Esophagus squamous epithelium (tissue), 5 donors: Measurements from ENCODE around the gene CYBC1. TPM values are rescaled to one million over a fixed set of nuclear protein-coding genes. Genes with fewer than 3 reads are reported as not detected.

Experiments
- DNase-seq: peaks from one replicate; lab custom pipeline; 2025; lab: John Stamatoyannopoulos, UW
- H3K27ac ChIP-seq, 4 donors: fragments of 200-600 bp; sonication (generic); one replicate each; pipeline ENCODE4 v1.5.1; 2016 to 2019; ENCODE audit warnings: mild to moderate bottlenecking in 1 of 4
- H3K27me3 ChIP-seq, 4 donors: fragments of 200-600 bp; sonication (generic); 1 replicate in 3 of 4; 2 replicates in 1 of 4; pipeline versions ENCODE4 v1.5.1 to v1.6.0; 2017 to 2021; ENCODE audit warnings: antibody characterized with exemption in 1 of 4
- H3K36me3 ChIP-seq, 3 donors: fragments of 200-600 bp; sonication (generic); one replicate each; pipeline ENCODE4 v1.5.1; 2016 to 2019
- H3K4me1 ChIP-seq, 3 donors: fragments of 200-600 bp; sonication (generic); one replicate each; pipeline ENCODE4 v1.5.1; 2017 to 2019
- H3K4me3 ChIP-seq, 4 donors: fragments of 200-600 bp; sonication (generic); 1 replicate in 3 of 4; 2 replicates in 1 of 4; pipeline ENCODE4 v1.5.1; 2016 to 2019; ENCODE audit warnings: mild to moderate bottlenecking in 2 of 4, moderate library complexity in 1 of 4
- H3K9me3 ChIP-seq, 3 donors: fragments of 200-600 bp; sonication (generic); one replicate each; pipeline ENCODE4 v1.5.1; 2016 to 2019
- POLR2A ChIP-seq, 4 donors: fragments of 450-650 bp; IDR thresholded peaks; one replicate each; pipeline ENCODE4 v1.6.1; 2017; ENCODE audit warnings: antibody characterized with exemption in 4 of 4, mild to moderate bottlenecking in 4 of 4, moderate library complexity in 3 of 4
- WGBS, 2 donors: methylation state at CpG; one replicate each; pipeline ENCODE4 v1.1.5; 2018; 5-methylcytosine and 5-hydroxymethylcytosine counted together
- intact Hi-C: fragments of 100-400 bp; cut with DNase I; formaldehyde crosslinking; loops from one replicate; pipeline ENCODE4 v1.15.0; 2022
- total RNA-seq, 4 donors: library from RNA; depleted of rRNA; stranded (reverse); fragments of >200 nt; gene quantifications; one replicate each; pipeline ENCODE4 v1.1.0, GENCODE V29; 2016
- TF ChIP-seq, protein P1 (sequence below), 6 experiments: fragments of 450-650 bp in 4 of 6; fragments of 200-600 bp in 2 of 6; sonication (generic) in 2 of 6; IDR thresholded peaks; one replicate each; pipeline ENCODE4 v1.5.1; 2016 to 2019; ENCODE audit warnings: antibody characterized with exemption in 6 of 6, mild to moderate bottlenecking in 4 of 6, moderate library complexity in 4 of 6
- donor health status: DM: yes; HTN: yes; CAD: no.

The CYBC1 gene
- total RNA-seq, 4 donors from 2014 or later, result 31.7 to 74.3 (median 51.1) TPM

DNA sequence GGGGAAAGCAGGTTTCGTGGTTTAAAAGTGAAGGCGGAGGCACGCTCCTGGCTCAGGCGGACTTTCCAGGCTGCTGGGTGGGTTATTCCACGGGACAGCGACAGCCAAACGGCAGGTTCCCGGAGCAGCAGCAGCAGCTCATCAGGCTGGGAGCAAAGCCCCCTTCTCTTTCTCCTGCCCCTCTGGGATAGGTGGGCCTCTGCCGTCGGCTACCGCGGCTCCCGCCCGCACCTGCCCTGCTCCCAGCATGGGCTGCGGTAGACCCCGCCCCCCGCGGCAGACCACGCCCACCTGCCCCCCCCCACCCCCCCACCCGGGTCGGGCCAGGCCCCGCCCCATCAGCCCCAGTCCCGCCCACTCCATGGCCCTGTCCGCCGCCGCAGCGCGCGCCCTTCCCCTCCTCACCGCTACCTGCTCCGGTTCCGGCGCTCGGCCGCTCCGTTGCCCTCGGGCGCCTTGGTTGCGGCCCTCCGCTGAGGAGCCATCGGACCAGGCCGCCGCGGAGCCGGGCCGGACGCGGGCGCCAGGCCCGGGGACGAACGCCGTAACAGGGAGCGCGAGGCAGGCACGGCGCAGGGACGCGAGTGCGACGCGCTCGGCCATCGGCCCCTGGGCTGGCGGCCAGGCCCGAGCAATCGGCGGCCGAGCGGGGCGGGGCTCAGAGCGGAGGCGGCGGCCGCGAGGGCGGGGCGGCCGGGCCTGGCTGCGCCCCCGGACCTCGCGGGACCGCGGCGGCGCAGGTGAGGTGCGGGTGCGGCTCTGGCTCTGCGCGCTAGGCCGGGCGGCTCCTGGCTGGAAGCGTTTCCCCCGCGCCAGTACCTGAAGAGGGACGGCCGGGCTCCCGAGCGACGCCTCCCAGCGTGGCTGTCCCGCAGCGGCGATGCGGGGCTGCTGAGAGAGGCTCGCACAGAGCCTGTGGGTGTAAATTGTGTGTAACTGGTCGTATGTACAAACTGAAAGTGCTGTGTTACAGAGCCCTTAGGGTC lies 32.3 kb downstream of the CYBC1 start, which contains the start of the genes HEXD and OGFOD3:
HEXD (plus strand) TSS at position 347 of the 986 bp plus-strand sequence. CDS start 1,453 bp downstream, outside the sequence.
OGFOD3 (minus strand) TSS at position 586 of the 986 bp plus-strand sequence; CDS start at position 485, 101 bp downstream.
- H3K27me3 ChIP-seq, result no peaks in the 10 kb centered on the region
- peaks cover 0 to 7% (median 0%) of the 10 kb centered on the region in 3 donors for H3K9me3 ChIP-seq
- peak within 1 kb of the TSS; percentile 75 to 87 (median 80) for H3K4me3 ChIP-seq
- peaks cover 0 to 39% (median 8%) of the 10 kb centered on the region in 3 donors for H3K36me3 ChIP-seq
- TF ChIP-seq, protein P1, sequence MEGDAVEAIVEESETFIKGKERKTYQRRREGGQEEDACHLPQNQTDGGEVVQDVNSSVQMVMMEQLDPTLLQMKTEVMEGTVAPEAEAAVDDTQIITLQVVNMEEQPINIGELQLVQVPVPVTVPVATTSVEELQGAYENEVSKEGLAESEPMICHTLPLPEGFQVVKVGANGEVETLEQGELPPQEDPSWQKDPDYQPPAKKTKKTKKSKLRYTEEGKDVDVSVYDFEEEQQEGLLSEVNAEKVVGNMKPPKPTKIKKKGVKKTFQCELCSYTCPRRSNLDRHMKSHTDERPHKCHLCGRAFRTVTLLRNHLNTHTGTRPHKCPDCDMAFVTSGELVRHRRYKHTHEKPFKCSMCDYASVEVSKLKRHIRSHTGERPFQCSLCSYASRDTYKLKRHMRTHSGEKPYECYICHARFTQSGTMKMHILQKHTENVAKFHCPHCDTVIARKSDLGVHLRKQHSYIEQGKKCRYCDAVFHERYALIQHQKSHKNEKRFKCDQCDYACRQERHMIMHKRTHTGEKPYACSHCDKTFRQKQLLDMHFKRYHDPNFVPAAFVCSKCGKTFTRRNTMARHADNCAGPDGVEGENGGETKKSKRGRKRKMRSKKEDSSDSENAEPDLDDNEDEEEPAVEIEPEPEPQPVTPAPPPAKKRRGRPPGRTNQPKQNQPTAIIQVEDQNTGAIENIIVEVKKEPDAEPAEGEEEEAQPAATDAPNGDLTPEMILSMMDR (IDR thresholded peaks at IDR 0.05), result peak in 3 of 6 experiments; percentile 22 to 30 (median 28)
- TF ChIP-seq POLR2A (IDR thresholded peaks at IDR 0.05), result peak in 2 of 4 donors; percentile 24 to 58
- WGBS, 2 donors, result 0% methylated on average over 1 to 9 of the region's 108 CpGs
- peaks cover 16 to 38% (median 16%) of the 10 kb centered on the region in 3 donors for H3K4me1 ChIP-seq
- intact Hi-C loops, result no loop called here
- no peak for DNase-seq
- H3K27ac ChIP-seq, result peak within 1 kb of the TSS; percentile 89 to 96 (median 92)

DNA sequence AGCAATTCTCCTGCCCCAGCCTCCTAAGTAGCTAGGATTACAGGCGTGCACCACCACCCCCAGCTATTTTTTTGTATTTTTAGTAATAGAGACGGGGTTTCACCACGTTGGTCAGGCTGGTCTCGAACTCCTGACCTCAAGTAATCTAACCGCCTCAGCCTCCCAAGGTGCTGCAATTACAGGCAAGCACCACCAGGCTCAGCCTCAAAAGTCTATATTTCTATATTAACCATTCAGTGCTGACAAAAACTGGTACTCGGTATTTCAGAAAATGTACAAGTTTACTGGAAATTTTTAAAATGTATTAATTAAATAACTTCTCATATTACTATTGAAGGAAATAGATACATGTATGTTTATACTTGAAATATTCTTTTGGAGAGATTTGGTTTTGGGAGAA lies 33.8 kb downstream of the CYBC1 start:
- intact Hi-C loops, result no loop called here
- no peak for DNase-seq
- Histone ChIP-seq H3K27me3 (no peaks in the 10 kb centered on the region), H3K4me3 (no peak overlapping the region), H3K36me3 (peaks cover 0 to 37% (median 8%) of the 10 kb centered on the region in 3 donors), H3K27ac (no peak overlapping the region), H3K4me1 (peaks cover 16 to 38% (median 16%) of the 10 kb centered on the region in 3 donors), H3K9me3 (no peaks in the 10 kb centered on the region)
- 83 to 85% methylated on average over 6 of the region's 6 CpGs for WGBS, 2 donors
- no peak for TF ChIP-seq POLR2A (IDR thresholded peaks at IDR 0.05)
- TF ChIP-seq, protein P1 (IDR thresholded peaks at IDR 0.05), result peak in 1 of 6 experiments; percentile 24

DNA sequence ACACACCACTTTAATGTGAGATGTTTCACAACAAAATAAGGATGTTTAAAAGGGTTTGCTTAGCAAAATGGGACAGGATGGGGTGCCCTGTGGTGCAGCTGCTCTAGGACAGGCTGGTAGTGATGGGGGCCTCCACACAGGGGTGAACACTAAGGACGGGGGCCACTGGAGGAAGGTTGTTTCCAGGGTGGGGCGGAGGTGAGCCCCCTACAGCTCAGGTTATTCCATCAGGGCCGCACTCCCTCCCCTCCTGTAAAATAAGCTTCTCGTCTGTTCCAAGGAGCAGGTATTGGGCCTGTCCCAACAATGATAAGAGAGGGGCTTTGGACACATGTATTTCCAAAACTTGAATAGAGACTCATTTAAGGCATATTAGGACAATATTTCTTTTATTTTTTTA lies 34.3 kb downstream of the CYBC1 start:
- WGBS, 2 donors, result 83 to 86% methylated on average over 4 of the region's 4 CpGs
- Histone ChIP-seq H3K9me3 (no peaks in the 10 kb centered on the region), H3K4me3 (no peak overlapping the region), H3K27ac (no peak overlapping the region), H3K27me3 (no peaks in the 10 kb centered on the region), H3K36me3 (peaks cover 0 to 32% (median 5%) of the 10 kb centered on the region in 3 donors), H3K4me1 (peaks cover 16 to 38% (median 16%) of the 10 kb centered on the region in 3 donors)
- TF ChIP-seq, protein P1 (IDR thresholded peaks at IDR 0.05), result no peak
- no peak for TF ChIP-seq POLR2A (IDR thresholded peaks at IDR 0.05)
- DNase-seq, result no peak
- intact Hi-C loops, result no loop called here

DNA sequence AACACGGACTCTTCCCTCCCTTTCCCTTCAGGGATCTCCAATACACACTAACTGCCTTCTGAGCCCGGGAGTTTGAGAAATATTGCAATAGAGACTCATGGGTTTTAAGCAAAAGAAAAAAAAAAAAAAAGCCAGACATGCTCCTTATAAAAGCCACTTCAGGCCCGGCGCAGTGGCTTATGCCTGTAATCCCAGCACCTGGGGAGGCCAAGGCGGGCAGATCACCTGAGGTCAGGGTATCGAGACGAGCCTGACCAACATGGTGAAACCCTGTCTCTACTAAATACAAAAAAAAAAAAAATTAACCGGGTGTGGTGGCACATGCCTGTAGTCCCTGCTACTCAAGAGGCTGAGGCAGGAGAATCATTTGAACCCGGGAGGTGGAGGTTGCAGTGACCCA lies 34.8 kb downstream of the CYBC1 start:
- H3K4me1 ChIP-seq, result peaks cover 16 to 38% (median 16%) of the 10 kb centered on the region in 3 donors
- H3K27me3 ChIP-seq, result no peaks in the 10 kb centered on the region
- no peak overlapping the region for H3K4me3 ChIP-seq
- no peak for TF ChIP-seq POLR2A (IDR thresholded peaks at IDR 0.05)
- TF ChIP-seq, protein P1 (IDR thresholded peaks at IDR 0.05), result no peak
- 88 to 90% methylated on average over 7 of the region's 9 CpGs for WGBS, 2 donors
- no peak overlapping the region for H3K27ac ChIP-seq
- peaks cover 0 to 27% (median under 1%) of the 10 kb centered on the region in 3 donors for H3K36me3 ChIP-seq
- intact Hi-C loops, result loop anchor here (2.0 kb wide), 1 partner anchor 65 kb away; no protein-coding TSS in a partner anchor
- DNase-seq, result no peak
- no peaks in the 10 kb centered on the region for H3K9me3 ChIP-seq
